MM.1S (cell line): Measurements from ENCODE around the gene PLOD3.
"Not testable (repeated sequence)": the region's sequence is repeated elsewhere in the genome, so short reads cannot be mapped to it uniquely, and the experiment has no call there.

Source experiments
- DNase-seq: peaks from one replicate; pipeline ENCODE4 v3.0.0-alpha.2; 2015
- H2AFZ ChIP-seq: fragments of 300-600 bp; sonication (generic); 2 replicates; pipeline ENCODE4 v1.6.0; 2016; ENCODE audit warnings: antibody characterized with exemption, low read length
- H3F3A ChIP-seq: fragments of 300-600 bp; sonication (generic); 2 replicates; pipeline ENCODE4 v1.6.1; 2016; ENCODE audit warnings: mild to moderate bottlenecking, antibody characterized with exemption, low read length, moderate library complexity, mixed read lengths; ENCODE audit not compliant: insufficient read depth
- H3K27ac ChIP-seq: fragments of 300-600 bp; sonication (generic); 2 replicates; pipeline ENCODE4 v1.5.1; 2016; ENCODE audit warnings: mild to moderate bottlenecking, low read length
- H3K27me3 ChIP-seq: fragments of 300-600 bp; sonication (generic); replicated peaks from 2 replicates; pipeline ENCODE4 v1.6.0; 2016; ENCODE audit warnings: low read length; ENCODE audit not compliant: insufficient read depth
- H3K36me3 ChIP-seq: fragments of 300-600 bp; sonication (generic); replicated peaks from 2 replicates; pipeline ENCODE4 v1.6.1; 2016; ENCODE audit warnings: mild to moderate bottlenecking, low read length, mixed read lengths; ENCODE audit not compliant: insufficient read depth
- H3K4me1 ChIP-seq: fragments of 300-600 bp; sonication (generic); 2 replicates; pipeline ENCODE4 v1.6.1; 2016; ENCODE audit warnings: low read length, mixed read lengths
- H3K4me2 ChIP-seq: fragments of 300-600 bp; sonication (generic); 2 replicates; pipeline ENCODE4 v1.6.0; 2016; ENCODE audit warnings: low read depth, low read length
- H3K4me3 ChIP-seq: fragments of 300-600 bp; sonication (generic); 2 replicates; pipeline ENCODE4 v1.5.1; 2016; ENCODE audit warnings: low read length, mixed read lengths
- H3K79me2 ChIP-seq: fragments of 300-600 bp; sonication (generic); 2 replicates; pipeline ENCODE4 v1.6.1; 2016; ENCODE audit warnings: mixed run types, low read length, mixed read lengths
- H3K9ac ChIP-seq: fragments of 300-600 bp; sonication (generic); 2 replicates; pipeline ENCODE4 v1.6.1; 2016; ENCODE audit warnings: low read length, mixed read lengths
- H3K9me2 ChIP-seq: fragments of 300-600 bp; sonication (generic); replicated peaks from 2 replicates; pipeline ENCODE4 v1.6.1; 2016; ENCODE audit warnings: mild to moderate bottlenecking, low read length, mixed read lengths; ENCODE audit not compliant: insufficient read depth
- H3K9me3 ChIP-seq: fragments of 300-600 bp; sonication (generic); replicated peaks from 2 replicates; pipeline ENCODE4 v1.6.1; 2016; ENCODE audit warnings: mild to moderate bottlenecking, low read length, mixed read lengths; ENCODE audit not compliant: insufficient read depth
- H4K20me1 ChIP-seq: fragments of 300-600 bp; sonication (generic); 2 replicates; pipeline ENCODE4 v1.6.1; 2016; ENCODE audit warnings: mild to moderate bottlenecking, low read length, moderate library complexity, mixed read lengths; ENCODE audit not compliant: insufficient read depth
- EZH2 ChIP-seq: fragments of 300-600 bp; sonication (generic); optimal IDR thresholded peaks from 2 replicates; pipeline ENCODE3; 2017; ENCODE audit warnings: low read depth, mild to moderate bottlenecking, antibody characterized with exemption, low read length, mixed read lengths
- EZH2phosphoT487 ChIP-seq: fragments of 300-600 bp; sonication (generic); IDR thresholded peaks from 2 replicates; pipeline ENCODE4 v1.6.1; 2018; ENCODE audit warnings: antibody characterized with exemption, low read length
- TF ChIP-seq, protein P1 (sequence below): fragments of 300-600 bp; sonication (generic); IDR thresholded peaks from 2 replicates; pipeline ENCODE4 v1.5.1; 2016; ENCODE audit warnings: antibody characterized with exemption, low read length, mixed read lengths

PLOD3 gene

DNA sequence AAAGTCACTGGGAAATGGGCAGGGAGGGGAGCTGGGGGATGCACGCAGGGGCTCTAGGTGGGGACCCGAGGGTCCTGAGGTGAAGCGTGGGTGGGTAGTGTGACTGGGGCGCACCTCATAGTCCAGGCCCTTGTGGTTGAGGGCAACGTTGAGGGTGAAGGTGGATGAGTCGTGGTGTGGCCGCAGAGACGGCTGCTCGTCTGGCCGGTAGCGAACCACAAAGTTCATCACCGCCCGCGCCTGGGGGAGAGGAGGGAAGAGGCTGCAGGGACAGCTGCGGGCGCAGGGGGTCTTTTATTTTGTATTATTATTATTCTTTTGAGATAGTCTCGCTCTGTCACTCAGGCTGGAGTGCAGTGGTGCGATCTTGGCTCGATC, 10.7 kb downstream of the PLOD3 start:
- Histone ChIP-seq H4K20me1 (no peaks in the 10 kb centered on the region), H3K27ac (no peak overlapping the region), H3F3A (no peaks in the 10 kb centered on the region), H3K4me2 (no peak overlapping the region), H3K79me2 (no peaks in the 10 kb centered on the region), H2AFZ (no peak overlapping the region), H3K9me3 (no peaks in the 10 kb centered on the region), H3K9me2 (no peaks in the 10 kb centered on the region), H3K4me3 (no peak overlapping the region), H3K4me1 (no peaks in the 10 kb centered on the region), H3K27me3 (peaks cover 19% of the 10 kb centered on the region), H3K36me3 (no peaks in the 10 kb centered on the region), H3K9ac (no peak overlapping the region)
- DNase-seq = no peak
- TF ChIP-seq, protein P1, sequence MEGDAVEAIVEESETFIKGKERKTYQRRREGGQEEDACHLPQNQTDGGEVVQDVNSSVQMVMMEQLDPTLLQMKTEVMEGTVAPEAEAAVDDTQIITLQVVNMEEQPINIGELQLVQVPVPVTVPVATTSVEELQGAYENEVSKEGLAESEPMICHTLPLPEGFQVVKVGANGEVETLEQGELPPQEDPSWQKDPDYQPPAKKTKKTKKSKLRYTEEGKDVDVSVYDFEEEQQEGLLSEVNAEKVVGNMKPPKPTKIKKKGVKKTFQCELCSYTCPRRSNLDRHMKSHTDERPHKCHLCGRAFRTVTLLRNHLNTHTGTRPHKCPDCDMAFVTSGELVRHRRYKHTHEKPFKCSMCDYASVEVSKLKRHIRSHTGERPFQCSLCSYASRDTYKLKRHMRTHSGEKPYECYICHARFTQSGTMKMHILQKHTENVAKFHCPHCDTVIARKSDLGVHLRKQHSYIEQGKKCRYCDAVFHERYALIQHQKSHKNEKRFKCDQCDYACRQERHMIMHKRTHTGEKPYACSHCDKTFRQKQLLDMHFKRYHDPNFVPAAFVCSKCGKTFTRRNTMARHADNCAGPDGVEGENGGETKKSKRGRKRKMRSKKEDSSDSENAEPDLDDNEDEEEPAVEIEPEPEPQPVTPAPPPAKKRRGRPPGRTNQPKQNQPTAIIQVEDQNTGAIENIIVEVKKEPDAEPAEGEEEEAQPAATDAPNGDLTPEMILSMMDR = no peak
- TF ChIP-seq EZH2 (no peak), EZH2phosphoT487 (no peak)

DNA sequence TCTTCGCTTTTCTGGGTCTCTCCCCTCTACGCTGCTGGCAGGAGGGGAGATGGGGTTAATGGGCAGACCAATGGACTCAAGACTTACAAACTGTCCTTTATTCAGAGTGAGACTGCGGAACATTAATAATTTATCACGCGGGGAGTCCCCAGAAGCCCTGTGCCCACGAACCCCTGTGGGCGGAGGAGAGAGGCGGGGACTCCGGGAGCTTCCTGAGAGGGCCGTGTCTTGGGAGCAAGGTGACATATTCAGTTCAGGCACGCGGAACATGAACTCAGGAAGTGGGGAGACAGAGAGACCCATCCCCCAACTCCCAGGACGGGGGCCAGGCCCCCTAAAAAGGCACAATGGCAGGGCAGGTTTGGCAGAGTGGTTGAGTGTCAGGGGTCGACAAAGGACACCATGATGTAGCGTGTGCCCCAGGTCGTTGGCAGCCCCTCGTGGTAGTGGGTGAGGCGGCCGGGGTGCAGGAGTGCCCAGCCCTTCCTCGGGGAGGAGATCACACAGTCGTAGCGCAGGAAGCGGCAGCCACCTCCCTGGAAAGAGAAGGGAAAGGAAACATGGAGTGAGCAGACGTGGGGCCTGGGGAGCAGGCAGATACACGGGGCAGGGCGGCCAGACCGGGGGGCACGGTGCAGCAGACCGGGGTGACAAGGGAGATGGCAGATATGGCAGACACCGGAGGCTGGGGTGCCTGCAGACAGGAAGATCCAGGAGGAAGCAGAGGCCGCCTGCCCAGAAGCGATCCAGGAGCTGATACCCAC, 11.3 kb downstream of the PLOD3 start:
- TF ChIP-seq EZH2phosphoT487 = no peak
- TF ChIP-seq, protein P1 = no peak
- no peak for TF ChIP-seq EZH2

DNA sequence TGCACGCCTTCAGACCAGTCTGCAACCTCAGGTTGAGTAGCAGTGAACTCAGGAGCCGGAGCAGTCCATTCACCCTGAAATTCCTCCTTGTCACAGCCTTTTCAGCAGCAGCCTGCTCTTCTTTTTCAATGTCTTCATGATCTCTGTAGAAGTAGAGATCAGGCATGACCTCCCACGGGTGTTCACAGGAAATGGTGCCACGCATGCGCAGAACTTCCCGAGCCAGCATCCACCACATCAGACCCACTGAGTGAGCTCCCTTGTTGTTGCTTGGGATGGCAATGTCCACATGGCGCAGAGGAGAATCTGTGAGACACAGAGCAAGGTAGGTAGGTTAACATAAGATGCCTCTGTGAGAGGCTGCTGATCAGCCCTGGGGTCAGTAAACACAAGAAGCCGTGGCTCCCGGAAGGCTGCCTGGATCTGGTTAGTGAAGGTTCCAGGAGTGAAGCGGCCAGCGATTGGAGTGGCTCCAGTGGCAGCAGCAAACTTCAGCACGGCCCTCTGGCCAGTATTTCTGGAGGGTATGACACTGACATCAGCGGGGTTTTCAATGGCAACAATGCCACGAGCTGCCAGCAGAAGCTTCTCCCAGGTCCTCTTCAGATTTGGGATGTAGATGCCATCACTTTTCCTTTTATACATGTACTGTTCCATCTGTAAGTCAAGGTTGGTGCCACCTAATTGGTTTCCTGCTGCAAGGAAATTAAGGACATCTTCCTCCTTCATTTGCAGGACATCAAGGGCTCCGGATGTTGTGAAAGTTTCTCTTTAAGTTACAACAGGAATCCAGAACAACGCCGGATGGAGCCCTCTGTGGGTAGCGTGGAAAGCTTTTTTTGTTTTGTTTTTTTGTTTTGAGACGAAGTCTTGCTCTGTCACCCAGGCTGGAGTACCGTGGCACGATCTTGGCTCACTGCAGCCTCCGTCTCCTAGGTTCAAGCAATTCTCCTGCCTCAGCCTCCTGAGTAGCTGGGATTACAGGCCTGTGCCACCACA, 13.3 kb downstream of the PLOD3 start:
- H3K27ac ChIP-seq, H3K36me3 ChIP-seq, H3K9me3 ChIP-seq, H3K9me2 ChIP-seq, H3K79me2 ChIP-seq, H3K4me3 ChIP-seq, H4K20me1 ChIP-seq, H3F3A ChIP-seq, H3K4me1 ChIP-seq, H3K9ac ChIP-seq, DNase-seq: not testable (repeated sequence)
- Histone ChIP-seq H3K27me3 (peaks cover 40% of the 10 kb centered on the region), H3K4me2 (peak overlapping the region; percentile 6; the same call in 1 of the 2 replicates), H2AFZ (0 out of 2 replicates have a peak overlapping the region, but pooled peaks have one; percentile 3)

More for the DNA sequence above, 11.3 kb downstream of the PLOD3 start:
- no peaks in the 10 kb centered on the region for H3K79me2 ChIP-seq
- no peaks in the 10 kb centered on the region for H3K36me3 ChIP-seq
- H3K4me3 ChIP-seq = no peak overlapping the region
- no peaks in the 10 kb centered on the region for H3F3A ChIP-seq
- no peaks in the 10 kb centered on the region for H3K9me3 ChIP-seq
- no peaks in the 10 kb centered on the region for H3K9me2 ChIP-seq
- peaks cover 25% of the 10 kb centered on the region for H3K27me3 ChIP-seq
- no peak for DNase-seq
- H3K27ac ChIP-seq = no peak overlapping the region
- H3K9ac ChIP-seq = no peak overlapping the region
- H4K20me1 ChIP-seq = no peaks in the 10 kb centered on the region
- H3K4me1 ChIP-seq = no peaks in the 10 kb centered on the region
- H2AFZ ChIP-seq = no peak overlapping the region
- no peak overlapping the region for H3K4me2 ChIP-seq
